ENCODE data around the gene RNF38. TPM values are rescaled to one million over a fixed set of nuclear protein-coding genes. Genes with fewer than 3 reads are reported as not detected.

RNF38 gene
- total RNA-seq, 3 donors from 2014 or later (not counting 1 experiment from before 2014, with no cell fraction given) = 70.9 to 90.0 (median 76.5) TPM

DNA sequence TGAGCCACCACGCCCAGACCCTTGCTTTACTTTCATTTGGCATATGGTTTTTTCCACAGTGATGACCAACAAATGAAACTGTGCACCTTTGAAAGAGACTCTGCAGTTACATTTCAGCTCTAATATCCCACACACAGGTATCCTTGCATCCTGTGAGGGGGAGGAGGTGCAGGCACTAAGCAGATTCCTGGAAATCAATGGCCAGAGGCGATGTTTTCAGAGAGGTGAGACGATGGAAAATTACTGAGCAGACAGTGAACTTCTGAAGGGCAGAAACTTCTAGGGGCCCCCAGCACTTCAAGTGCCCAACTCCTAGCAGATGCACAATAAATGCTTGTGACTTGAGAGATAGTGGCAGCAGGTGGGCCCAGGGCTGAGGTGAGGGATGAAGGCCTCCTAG lies 112.0 kb downstream of the RNF38 start:
- Mint-ChIP-seq H3K27ac (no peak overlapping the region), H3K36me3 (no peaks in the 10 kb centered on the region), H3K4me1 (no peaks in the 10 kb centered on the region), H3K9me3 (no peaks in the 10 kb centered on the region), H3K27me3 (ENCODE audit: low read depth in 2 of 2) (no peaks in the 10 kb centered on the region), H3K4me3 (no peak overlapping the region)
- TF ChIP-seq, protein P1, sequence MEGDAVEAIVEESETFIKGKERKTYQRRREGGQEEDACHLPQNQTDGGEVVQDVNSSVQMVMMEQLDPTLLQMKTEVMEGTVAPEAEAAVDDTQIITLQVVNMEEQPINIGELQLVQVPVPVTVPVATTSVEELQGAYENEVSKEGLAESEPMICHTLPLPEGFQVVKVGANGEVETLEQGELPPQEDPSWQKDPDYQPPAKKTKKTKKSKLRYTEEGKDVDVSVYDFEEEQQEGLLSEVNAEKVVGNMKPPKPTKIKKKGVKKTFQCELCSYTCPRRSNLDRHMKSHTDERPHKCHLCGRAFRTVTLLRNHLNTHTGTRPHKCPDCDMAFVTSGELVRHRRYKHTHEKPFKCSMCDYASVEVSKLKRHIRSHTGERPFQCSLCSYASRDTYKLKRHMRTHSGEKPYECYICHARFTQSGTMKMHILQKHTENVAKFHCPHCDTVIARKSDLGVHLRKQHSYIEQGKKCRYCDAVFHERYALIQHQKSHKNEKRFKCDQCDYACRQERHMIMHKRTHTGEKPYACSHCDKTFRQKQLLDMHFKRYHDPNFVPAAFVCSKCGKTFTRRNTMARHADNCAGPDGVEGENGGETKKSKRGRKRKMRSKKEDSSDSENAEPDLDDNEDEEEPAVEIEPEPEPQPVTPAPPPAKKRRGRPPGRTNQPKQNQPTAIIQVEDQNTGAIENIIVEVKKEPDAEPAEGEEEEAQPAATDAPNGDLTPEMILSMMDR (IDR thresholded peaks at IDR 0.05) = no peak
- ATAC-seq = no peak
- 85% methylated on average over 3 of the region's 3 CpGs for WGBS (ENCODE audit: insufficient coverage)
- no peaks in the 10 kb centered on the region for H3K4me1 ChIP-seq (ENCODE audit: control insufficient read depth, insufficient read depth, low read length)
- no peaks in the 10 kb centered on the region for H3K9me3 ChIP-seq (ENCODE audit: control insufficient read depth, insufficient read depth, low read length)
- DNase-seq = no peak
- no peaks in the 10 kb centered on the region for H3K36me3 ChIP-seq (ENCODE audit: control insufficient read depth, insufficient read depth, low read length)
- no peak overlapping the region for H3K27ac ChIP-seq (ENCODE audit: low read length)
- no peak overlapping the region for H3K4me3 ChIP-seq (ENCODE audit: low read length)
- intact Hi-C loops (cut with micrococcal nuclease) = no loop called here
- no peaks in the 10 kb centered on the region for H3K27me3 ChIP-seq (ENCODE audit: control insufficient read depth, insufficient read depth, low read length)

Other genes with a start within 250 kb of the RNF38 start
- 1 to 10 TPM; 2.0 to 2.8 (median 2.0) TPM for gene CCIN, start 230.9 kb downstream of the RNF38 start, total RNA-seq
- gene CLTA, start 209.3 kb downstream of the RNF38 start, total RNA-seq = 10 to 100 TPM; 49.4 to 62.0 (median 52.6) TPM
- gene GNE, start 141.8 kb downstream of the RNF38 start, total RNA-seq = 10 to 100 TPM; 10.6 to 12.4 (median 11.3) TPM
- 1 to 10 TPM; 1.3 to 1.6 (median 1.5) TPM for gene MELK, start 172.6 kb upstream of the RNF38 start, total RNA-seq

All from natural killer cell (primary cell).